H1 (cell line): ENCODE measurements around the gene ASCL5. TPM values are rescaled to one million over a fixed set of nuclear protein-coding genes. Genes with fewer than 3 reads are reported as not detected.

Experiments
- CTCF ChIA-PET: fragments of 300-600 bp; sonication (Branson Sonifier 250); formaldehyde crosslinking; loops from one replicate; lab custom pipeline; 2021; ENCODE audit not compliant: partially characterized antibody; lab: Charles Lee
- POLR2A ChIA-PET: fragments of 300-600 bp; sonication (Branson Sonifier 250); formaldehyde crosslinking; loops from one replicate; lab custom pipeline; 2021; ENCODE audit warnings: inconsistent platforms; ENCODE audit not compliant: partially characterized antibody; lab: Charles Lee
- DNase-seq, 2 experiments: peaks; one replicate each; pipeline versions ENCODE4 v3.0.0 to v3.0.0-alpha.2; 2010 to 2022; ENCODE audit warnings: low spot score in 2 of 2, low read depth in 1 of 2, mixed read lengths in 1 of 2
- FAIRE-seq: peaks from 2 replicates; lab custom pipeline; 2011; peaks lifted over from hg19 to GRCh38; lab: Jason Lieb, UNC
- H2AFZ ChIP-seq: 2 replicates; pipeline ENCODE4 v1.8.1; 2012; ENCODE audit warnings: low read length, inconsistent platforms
- H2AK5ac ChIP-seq: 2 replicates; pipeline ENCODE4 v1.6.1; 2013; ENCODE audit warnings: low read depth, low read length
- H2BK120ac ChIP-seq: replicated peaks from 2 replicates; pipeline ENCODE3; 2013; ENCODE audit warnings: low read depth, low read length, inconsistent platforms
- H2BK12ac ChIP-seq: 2 replicates; pipeline ENCODE4 v1.6.1; 2013; ENCODE audit warnings: low read depth, low read length
- H2BK15ac ChIP-seq: 2 replicates; pipeline ENCODE4 v1.6.1; 2013; ENCODE audit warnings: low read length
- H2BK20ac ChIP-seq: 2 replicates; pipeline ENCODE4 v1.6.1; 2013; ENCODE audit warnings: low read length
- H2BK5ac ChIP-seq: 2 replicates; pipeline ENCODE4 v1.6.1; 2013; ENCODE audit warnings: low read depth, low read length
- H3K14ac ChIP-seq: 2 replicates; pipeline ENCODE4 v1.6.1; 2013; ENCODE audit warnings: inconsistent platforms; ENCODE audit not compliant: insufficient read length
- H3K18ac ChIP-seq: 2 replicates; pipeline ENCODE4 v1.6.1; 2013; ENCODE audit warnings: low read length; ENCODE audit errors: extremely low read depth
- H3K23ac ChIP-seq: 2 replicates; pipeline ENCODE4 v1.6.1; 2013; ENCODE audit warnings: inconsistent platforms; ENCODE audit not compliant: insufficient read length
- H3K23me2 ChIP-seq: 2 replicates; pipeline ENCODE4 v1.6.1; 2013; ENCODE audit warnings: low read depth, low read length
- H3K27ac ChIP-seq: 2 replicates; pipeline ENCODE4 v1.6.1; 2011; ENCODE audit warnings: low read depth, low read length, inconsistent platforms
- H3K27me3 ChIP-seq, 4 experiments: replicated peaks in 1 of 4; 1 replicate in 1 of 4; 2 replicates in 3 of 4; pipeline versions ENCODE4 v1.6.1 to v1.8.1; 2011 to 2013; ENCODE audit warnings: low read length in 3 of 4, mild to moderate bottlenecking in 3 of 4, inconsistent platforms in 2 of 4, mixed read lengths in 2 of 4, moderate library complexity in 1 of 4; ENCODE audit not compliant: control insufficient read depth in 3 of 4, insufficient read depth in 3 of 4; ENCODE audit errors: extremely low read depth in 1 of 4
- H3K36me3 ChIP-seq, 4 experiments: 2 replicates each; pipeline versions ENCODE4 v1.6.1 to v1.8.1; 2011 to 2013; ENCODE audit warnings: mild to moderate bottlenecking in 4 of 4, low read length in 3 of 4, moderate library complexity in 2 of 4, control low read depth in 1 of 4, inconsistent platforms in 1 of 4; ENCODE audit not compliant: insufficient read depth in 4 of 4, control insufficient read depth in 2 of 4
- H3K4ac ChIP-seq: replicated peaks from 2 replicates; pipeline ENCODE3; 2013; ENCODE audit warnings: low read length, low read depth, mixed read lengths, inconsistent platforms; ENCODE audit not compliant: insufficient read length
- H3K4me1 ChIP-seq, 4 experiments: replicated peaks in 1 of 4; 1 replicate in 1 of 4; 2 replicates in 3 of 4; pipeline versions ENCODE4 v1.6.1 to v1.8.1; 2011 to 2013; ENCODE audit warnings: low read length in 3 of 4, inconsistent platforms in 2 of 4, mixed read lengths in 1 of 4; ENCODE audit not compliant: insufficient read depth in 4 of 4, control insufficient read depth in 3 of 4
- H3K4me2 ChIP-seq, 2 experiments: 2 replicates each; pipeline versions ENCODE4 v1.6.1 to v1.8.1; 2011 to 2013; ENCODE audit warnings: low read depth in 2 of 2, low read length in 2 of 2, control low read depth in 1 of 2, inconsistent platforms in 1 of 2, mild to moderate bottlenecking in 1 of 2; ENCODE audit not compliant: insufficient read depth in 1 of 2
- H3K4me3 ChIP-seq, 4 experiments: fragments of 200-600, 300-600 bp in 1 of 4; sonication (generic), shearing (Covaris generic), sonication (Bioruptor Twin) in 1 of 4; 2 replicates each; pipeline versions ENCODE4 v1.5.1 to v1.8.1; 2011 to 2016; ENCODE audit warnings: low read length in 4 of 4, low read depth in 3 of 4, control low read depth in 2 of 4, inconsistent platforms in 2 of 4, mild to moderate bottlenecking in 2 of 4, mixed read lengths in 1 of 4, moderate library complexity in 1 of 4; ENCODE audit not compliant: insufficient read depth in 2 of 4; ENCODE audit errors: extremely low read depth in 1 of 4
- H3K56ac ChIP-seq: replicated peaks from 2 replicates; pipeline ENCODE3; 2013; ENCODE audit warnings: low read depth, mild to moderate bottlenecking, mixed read lengths, low read length, inconsistent platforms; ENCODE audit not compliant: insufficient read length
- H3K79me1 ChIP-seq: 2 replicates; pipeline ENCODE4 v1.6.1; 2013; ENCODE audit warnings: low read depth, low read length, control low read depth
- H3K79me2 ChIP-seq, 2 experiments: 2 replicates each; pipeline versions ENCODE4 v1.6.1 to v1.8.1; 2012 to 2013; ENCODE audit warnings: low read length in 2 of 2, mild to moderate bottlenecking in 2 of 2, inconsistent platforms in 1 of 2; ENCODE audit not compliant: insufficient read depth in 2 of 2, control insufficient read depth in 1 of 2
- H3K9ac ChIP-seq, 4 experiments: replicated peaks in 1 of 4; 1 replicate in 1 of 4; 2 replicates in 3 of 4; pipeline versions ENCODE4 v1.6.1 to v1.8.1; 2011 to 2013; ENCODE audit warnings: low read depth in 3 of 4, low read length in 3 of 4, control low read depth in 2 of 4, mild to moderate bottlenecking in 2 of 4, moderate library complexity in 2 of 4, inconsistent platforms in 1 of 4; ENCODE audit errors: extremely low read depth in 1 of 4
- H3K9me3 ChIP-seq, 2 experiments: 2 replicates each; pipeline versions ENCODE4 v1.6.1 to v1.8.1; 2012 to 2013; ENCODE audit warnings: mild to moderate bottlenecking in 2 of 2, moderate library complexity in 2 of 2, control low read depth in 1 of 2, inconsistent platforms in 1 of 2, low read depth in 1 of 2, low read length in 1 of 2, mixed read lengths in 1 of 2; ENCODE audit not compliant: insufficient read depth in 2 of 2
- H4K20me1 ChIP-seq, 2 experiments: replicated peaks in 1 of 2; 2 replicates each; pipeline versions ENCODE3 to v1.8.1; 2011 to 2013; ENCODE audit warnings: inconsistent platforms in 2 of 2, low read length in 2 of 2, mild to moderate bottlenecking in 1 of 2; ENCODE audit not compliant: insufficient read depth in 2 of 2, control insufficient read depth in 1 of 2
- H4K5ac ChIP-seq: 2 replicates; pipeline ENCODE4 v1.6.1; 2013; ENCODE audit warnings: low read length, low read depth, mixed read lengths, inconsistent platforms; ENCODE audit not compliant: insufficient read length
- H4K8ac ChIP-seq: 2 replicates; pipeline ENCODE4 v1.8.0; 2013; ENCODE audit warnings: mild to moderate bottlenecking, moderate library complexity, low read length, inconsistent platforms; ENCODE audit not compliant: insufficient read depth; ENCODE audit errors: extremely low read depth
- H4K91ac ChIP-seq: replicated peaks from 2 replicates; pipeline ENCODE3; 2013; ENCODE audit warnings: low read length, mixed read lengths, inconsistent platforms; ENCODE audit not compliant: insufficient read length
- CBX5 ChIP-seq: fragments of 300-800, 300-1000 bp; sonication (generic); IDR thresholded peaks from 2 replicates; pipeline ENCODE4 v1.7.1; 2016; ENCODE audit warnings: antibody characterized with exemption, low read length, low read depth
- CBX8 ChIP-seq: fragments of 300-800, 300-1000 bp; sonication (generic); IDR thresholded peaks from 2 replicates; pipeline ENCODE4 v1.7.1; 2016; ENCODE audit warnings: low read depth, low read length, borderline replicate concordance
- HDAC6 ChIP-seq: IDR thresholded peaks from one replicate; pipeline ENCODE4 v1.7.1; 2012; ENCODE audit warnings: low read depth, mild to moderate bottlenecking, inconsistent platforms, low read length, moderate library complexity
- NANOG ChIP-seq: IDR thresholded peaks from 2 replicates; pipeline ENCODE4 v1.6.1; 2011; ENCODE audit warnings: low read length, low read depth, mild to moderate bottlenecking, inconsistent platforms; ENCODE audit not compliant: insufficient read depth, poor library complexity, severe bottlenecking
- RFX5 ChIP-seq: IDR thresholded peaks from 2 replicates; pipeline ENCODE4 v1.6.1; 2011; ENCODE audit warnings: low read depth, low read length, improper control_type of control experiment, borderline replicate concordance
- SIX5 ChIP-seq: IDR thresholded peaks from 2 replicates; pipeline ENCODE4 v1.6.1; 2011; ENCODE audit warnings: mild to moderate bottlenecking, low read depth, low read length
- YY1 ChIP-seq: IDR thresholded peaks from 2 replicates; pipeline ENCODE4 v1.6.1; 2011; ENCODE audit warnings: low read depth, mild to moderate bottlenecking, low read length
- WGBS, 2 experiments: shearing (Covaris generic) in 1 of 2; methylation state at CpG; one replicate each; pipeline versions ENCODE4 v1.1.6 to v1.1.7; 2013 to 2015; ENCODE audit warnings: low lambda C conversion rate in 2 of 2, mixed read lengths in 2 of 2, inconsistent platforms in 1 of 2, low coverage in 1 of 2, missing lambda C conversion rate in 1 of 2; ENCODE audit not compliant: insufficient replicate concordance in 2 of 2, insufficient coverage in 1 of 2, insufficient read length in 1 of 2; ENCODE audit errors: extremely low coverage in 1 of 2, missing lambda C conversion rate in 1 of 2; 5-methylcytosine and 5-hydroxymethylcytosine counted together
- polyA plus RNA-seq, 7 experiments: library from polyadenylated mRNA; depleted of rRNA in 3 of 7; stranded (reverse) in 5 of 7; unstranded in 2 of 7; fragments of >200 nt in 5 of 7; fragments of 200-250 nt in 2 of 7; gene quantifications; 1 replicate in 5 of 7; 2 replicates in 1 of 7; 4 replicates in 1 of 7; pipeline versions ENCODE4 v1.2.1 to v1.2.3, GENCODE V29; 2011 to 2013; ENCODE audit warnings: missing spikeins in 2 of 7, mixed read lengths in 2 of 7
- total RNA-seq: library from RNA; stranded (reverse); fragmentation: NEBNext Ultra II Directional; extraction: Animal tissue kit (Norgen Biotek cat#: 25700); gene quantifications from 2 replicates; pipeline ENCODE4 v1.2.1, GENCODE V29; 2021

Gene ASCL5
- total and polyA plus RNA-seq, 2 of the 8 experiments (the other 6 are each of a cell fraction or from before 2014, with no cell fraction given) = 0.29 to 0.41 TPM

DNA sequence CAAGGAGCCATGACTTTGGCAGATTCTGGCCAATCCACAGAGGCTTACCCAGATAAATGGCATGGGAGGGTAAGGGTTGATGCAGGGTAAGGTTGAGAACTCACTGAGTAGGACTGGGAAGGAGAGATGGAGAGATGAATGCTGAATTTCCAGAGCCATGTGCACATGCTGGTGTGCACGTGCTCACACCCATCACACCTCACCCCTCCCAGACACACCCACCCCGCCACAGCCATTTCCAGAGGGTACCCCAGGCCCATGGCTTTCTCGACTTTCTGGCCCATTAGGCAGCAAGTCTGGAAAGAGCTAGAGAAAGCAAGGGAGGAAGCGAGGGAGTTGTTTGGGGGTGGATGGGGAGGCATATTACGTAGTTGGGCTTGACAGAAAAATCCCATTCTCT lies 16.4 kb downstream of the ASCL5 start:
- H2AFZ ChIP-seq = no peak overlapping the region
- H2BK15ac ChIP-seq = no peak overlapping the region
- TF ChIP-seq SIX5 (no peak), CBX8 (no peak), NANOG (no peak), CBX5 (no peak), YY1 (no peak), RFX5 (no peak), HDAC6 (no peak)
- TF ChIP-seq, all 59 proteins: peak for 0
- Histone ChIP-seq H3K36me3 (no peaks in the 10 kb centered on the region), H3K4ac (no peak overlapping the region), H3K14ac (no peak overlapping the region), H4K20me1 (no peaks in the 10 kb centered on the region), H3K79me2 (no peaks in the 10 kb centered on the region), H3K9ac (no peak overlapping the region), H4K5ac (no peak overlapping the region), H2BK20ac (no peak overlapping the region), H4K91ac (no peak overlapping the region), H4K8ac (no peak overlapping the region), H2AK5ac (no peak overlapping the region), H2BK12ac (no peak overlapping the region), H3K79me1 (no peaks in the 10 kb centered on the region), H3K4me2 (no peak overlapping the region), H3K4me1 (peaks cover 0 to 9% (median 3%) of the 10 kb centered on the region in 4 experiments; a peak in 3 of 7 replicates), H2BK120ac (no peak overlapping the region), H3K27ac (no peak overlapping the region), H3K27me3 (peaks cover 5 to 15% (median 14%) of the 10 kb centered on the region in 4 experiments), H3K4me3 (no peak overlapping the region), H3K18ac (no peak overlapping the region), H2BK5ac (no peak overlapping the region), H3K23ac (no peak overlapping the region), H3K56ac (no peak overlapping the region), H3K9me3 (no peaks in the 10 kb centered on the region; a peak in 1 of 4 replicates), H3K23me2 (peaks cover 7% of the 10 kb centered on the region; the same call in 1 of the 2 replicates)
- POLR2A ChIA-PET = no interaction called here
- FAIRE-seq (no peak), DNase-seq (no peak)
- CTCF ChIA-PET = interaction anchor here (1.0 to 16.3 kb wide), 5 partner anchors 9 to 138 kb away, joined by 3 to 343 read pairs (median 6); no protein-coding TSS in a partner anchor
- WGBS, 2 experiments = 98% methylated on average over 5 of the region's 5 CpGs; no CpG with 5 or more reads in 1 of the 2 experiments
